ENCODE data around the gene CNOT1.

DNA sequence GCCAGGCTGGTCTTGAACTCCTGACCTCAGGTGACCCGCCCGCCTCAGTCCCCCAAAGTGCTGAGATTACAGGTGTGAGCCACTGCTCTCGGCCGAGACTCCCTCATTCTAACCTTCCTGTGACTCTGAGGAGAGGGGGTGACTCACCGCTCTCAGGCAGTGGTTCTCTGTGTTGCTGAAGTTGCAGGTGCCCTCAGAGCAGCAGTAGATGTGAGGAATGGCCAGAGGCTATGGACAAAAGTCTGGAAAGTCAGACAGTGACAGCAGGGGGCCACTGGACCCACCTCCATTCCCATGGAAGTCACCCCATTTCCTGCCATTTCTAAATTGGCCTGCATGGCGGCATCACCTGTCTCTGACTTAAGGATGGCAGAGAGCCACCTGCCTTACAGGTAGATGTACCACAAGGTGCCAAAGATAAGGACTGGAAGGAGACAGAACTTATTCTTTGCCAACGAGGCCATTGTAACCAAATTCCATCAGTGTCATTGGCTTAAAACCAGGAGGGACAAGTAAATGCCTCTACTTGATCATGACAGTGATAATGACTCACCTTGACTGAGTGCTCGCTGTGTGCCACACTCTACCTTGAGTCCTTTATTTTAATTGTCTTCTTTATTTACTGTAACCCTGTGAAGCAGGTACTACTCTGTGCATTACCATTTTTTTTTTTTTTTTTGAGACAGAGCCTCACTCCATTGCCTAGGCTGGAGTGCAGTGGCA lies 15.3 kb upstream of the CNOT1 start:
- TF ChIP-seq, protein P1, sequence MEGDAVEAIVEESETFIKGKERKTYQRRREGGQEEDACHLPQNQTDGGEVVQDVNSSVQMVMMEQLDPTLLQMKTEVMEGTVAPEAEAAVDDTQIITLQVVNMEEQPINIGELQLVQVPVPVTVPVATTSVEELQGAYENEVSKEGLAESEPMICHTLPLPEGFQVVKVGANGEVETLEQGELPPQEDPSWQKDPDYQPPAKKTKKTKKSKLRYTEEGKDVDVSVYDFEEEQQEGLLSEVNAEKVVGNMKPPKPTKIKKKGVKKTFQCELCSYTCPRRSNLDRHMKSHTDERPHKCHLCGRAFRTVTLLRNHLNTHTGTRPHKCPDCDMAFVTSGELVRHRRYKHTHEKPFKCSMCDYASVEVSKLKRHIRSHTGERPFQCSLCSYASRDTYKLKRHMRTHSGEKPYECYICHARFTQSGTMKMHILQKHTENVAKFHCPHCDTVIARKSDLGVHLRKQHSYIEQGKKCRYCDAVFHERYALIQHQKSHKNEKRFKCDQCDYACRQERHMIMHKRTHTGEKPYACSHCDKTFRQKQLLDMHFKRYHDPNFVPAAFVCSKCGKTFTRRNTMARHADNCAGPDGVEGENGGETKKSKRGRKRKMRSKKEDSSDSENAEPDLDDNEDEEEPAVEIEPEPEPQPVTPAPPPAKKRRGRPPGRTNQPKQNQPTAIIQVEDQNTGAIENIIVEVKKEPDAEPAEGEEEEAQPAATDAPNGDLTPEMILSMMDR (IDR thresholded peaks at IDR 0.05) = no peak
- no peak for TF ChIP-seq POLR2A (IDR thresholded peaks at IDR 0.05)
